ENCODE measurements around the gene LAMP5. TPM values are rescaled to one million over a fixed set of nuclear protein-coding genes. Genes with fewer than 3 reads are reported as not detected.

Gene LAMP5
- polyA plus RNA-seq, 4 donors, result 5.2 to 8.8 (median 6.7) TPM

DNA sequence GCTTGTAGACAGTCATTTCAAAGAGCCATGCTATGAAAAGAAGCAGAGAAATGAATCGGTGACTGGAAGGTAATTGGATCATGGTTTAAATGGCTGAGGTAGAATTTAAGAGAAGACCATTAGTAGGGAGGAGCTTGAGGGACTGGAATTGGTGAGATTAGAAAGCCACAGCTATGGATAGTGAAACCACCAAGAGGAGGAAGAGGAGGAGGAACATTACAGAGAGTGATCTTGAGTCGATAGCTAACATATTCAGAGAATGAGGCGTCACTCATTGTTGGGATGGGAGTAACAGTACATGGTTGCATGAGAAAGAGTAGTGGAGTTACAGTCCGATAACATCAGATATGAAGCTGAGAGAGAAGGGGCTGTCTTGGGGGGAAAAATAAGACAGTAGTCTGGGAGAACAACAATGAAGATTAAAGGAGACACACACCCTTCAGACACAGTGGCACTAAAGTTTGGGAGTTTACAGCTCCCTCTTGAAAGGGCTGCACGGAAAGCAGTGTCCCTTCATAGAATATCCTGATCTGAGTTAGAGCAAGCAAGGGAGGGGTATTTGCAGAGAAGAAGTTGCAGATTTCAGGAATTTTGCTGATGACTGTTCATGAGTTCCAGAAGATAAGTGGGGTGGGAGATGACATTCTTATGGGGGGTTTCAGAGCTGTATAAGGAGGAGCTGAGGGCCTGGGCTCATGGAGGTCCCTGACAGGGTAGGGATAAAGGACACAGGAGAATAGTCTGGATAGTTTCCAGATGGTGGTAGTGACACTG, 15.1 kb upstream of the LAMP5 start:
- DNase-seq (ENCODE audit: low read depth in 4 of 4, low spot score in 3 of 4), result no peak

GRCh38 chr20:9500121-9500520, 14.3 kb upstream of the LAMP5 start:
- no peak for DNase-seq (ENCODE audit: low read depth in 4 of 4, low spot score in 3 of 4)

DNA sequence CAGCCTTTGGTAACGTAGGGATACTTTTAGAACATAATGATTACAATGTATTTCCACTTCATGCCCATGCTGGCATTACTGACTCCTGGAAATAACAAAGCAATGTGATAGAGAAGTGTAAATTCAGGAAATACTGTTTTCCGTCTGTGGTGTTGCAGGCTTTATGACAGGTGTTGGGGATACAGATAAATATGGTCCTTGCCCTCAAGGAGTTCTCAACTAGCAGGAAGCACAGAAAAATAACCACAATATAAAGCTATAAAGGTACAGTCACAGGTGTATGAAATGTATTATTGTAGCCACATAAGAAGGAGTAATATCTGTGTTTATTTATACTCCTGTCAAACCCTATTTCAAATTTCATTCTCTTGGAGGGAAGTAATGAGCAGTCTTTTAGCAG, 12.9 kb upstream of the LAMP5 start:
- DNase-seq (ENCODE audit: low read depth in 4 of 4, low spot score in 3 of 4), result no peak

DNA sequence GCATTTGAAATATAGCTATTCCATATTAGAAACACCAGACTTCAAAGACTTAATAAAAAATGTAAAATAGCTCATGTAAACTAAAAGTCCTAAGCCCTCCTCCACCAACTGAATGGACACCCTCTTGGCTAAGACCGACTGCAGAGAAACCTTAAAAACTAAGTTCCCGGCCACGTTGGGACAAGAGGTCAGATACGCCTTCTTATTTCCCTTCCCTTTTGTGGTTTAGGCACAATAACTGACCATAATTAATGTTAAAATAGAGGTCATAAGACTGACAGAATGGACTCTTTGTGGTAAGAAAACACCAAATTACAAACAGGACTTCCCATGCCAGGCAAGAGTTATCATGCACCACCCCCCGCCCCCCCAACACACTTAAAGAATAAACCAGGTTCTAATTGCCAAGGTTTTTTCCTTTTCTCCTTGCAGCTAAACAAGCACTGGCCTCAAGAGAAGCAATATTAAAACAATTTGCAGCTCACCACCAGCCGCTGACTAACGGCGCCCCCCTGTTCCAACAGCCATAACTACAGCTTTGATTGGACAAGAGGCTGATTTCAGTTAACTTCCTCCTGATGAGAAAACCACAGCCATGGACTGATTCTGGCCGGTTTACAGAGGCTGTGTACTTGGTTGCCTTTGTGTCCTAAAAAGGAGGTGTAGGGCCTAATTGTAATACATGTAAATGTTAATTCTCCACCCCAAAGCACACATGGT, 10.7 kb upstream of the LAMP5 start:
- DNase-seq (ENCODE audit: low read depth in 4 of 4, low spot score in 3 of 4), result no peak

GRCh38 chr20:9506280-9506821, 8.0 kb upstream of the LAMP5 start:
- no peak for DNase-seq (ENCODE audit: low read depth in 4 of 4, low spot score in 3 of 4)

- DNase-seq (ENCODE audit: low read depth in 4 of 4, low spot score in 3 of 4), result no peak
These were observed 7.4 kb upstream of the LAMP5 start for GRCh38 chr20:9506964-9507369.

- no peak for DNase-seq (ENCODE audit: low read depth in 4 of 4, low spot score in 3 of 4)
These were observed 6.7 kb upstream of the LAMP5 start for GRCh38 chr20:9507544-9508239.

GRCh38 chr20:9508240-9508661, 6.1 kb upstream of the LAMP5 start:
- no peak for DNase-seq (ENCODE audit: low read depth in 4 of 4, low spot score in 3 of 4)

DNA sequence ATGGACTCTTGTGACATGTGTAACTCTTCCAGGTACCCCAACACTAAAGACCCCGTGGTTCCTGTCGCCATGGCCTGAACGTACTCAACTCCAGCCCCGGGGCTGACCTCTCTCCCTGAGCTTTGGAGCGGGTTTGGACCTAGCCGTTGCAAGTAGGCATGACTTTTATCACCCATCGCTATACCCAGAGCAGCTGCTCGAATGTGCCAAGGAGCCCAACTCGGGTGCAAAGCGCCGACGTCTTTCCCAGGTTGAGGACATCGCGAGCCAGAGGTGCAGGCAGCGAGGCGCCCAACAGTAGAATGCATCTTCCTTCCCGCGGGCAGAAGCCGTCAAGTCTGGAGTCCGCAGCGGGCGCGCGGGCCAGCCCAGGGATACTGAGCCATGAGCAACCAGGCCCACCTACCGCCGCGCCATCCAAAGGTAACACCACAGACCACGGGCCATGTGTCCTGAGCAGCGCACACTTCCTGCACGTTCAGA, 5.7 kb upstream of the LAMP5 start:
- no peak for DNase-seq (ENCODE audit: low read depth in 4 of 4, low spot score in 3 of 4)

- no peak for DNase-seq (ENCODE audit: low read depth in 4 of 4, low spot score in 3 of 4)
These were observed 5.1 kb upstream of the LAMP5 start for GRCh38 chr20:9509246-9509645.

- no peak for DNase-seq (ENCODE audit: low read depth in 4 of 4, low spot score in 3 of 4)
These were observed 3.5 kb upstream of the LAMP5 start for GRCh38 chr20:9510911-9511310.

DNA sequence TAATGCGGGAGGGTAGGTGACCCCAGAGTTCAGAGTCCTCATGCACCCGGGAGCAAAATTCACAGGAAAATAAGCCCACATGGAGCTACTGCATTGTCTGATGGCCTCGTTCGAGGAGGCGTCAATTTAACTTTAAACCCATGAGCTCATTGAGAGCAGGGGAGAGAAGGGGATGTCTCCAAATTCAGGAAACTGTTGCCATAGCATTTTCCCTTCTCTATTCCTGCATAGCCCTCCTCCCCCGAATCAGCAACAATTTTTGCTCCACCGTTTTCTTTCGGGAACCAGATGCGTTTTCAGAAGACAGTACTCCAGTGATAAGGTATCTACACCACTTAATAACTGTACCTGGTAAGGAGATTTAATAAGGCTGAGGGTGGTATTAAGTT, 324 bp upstream of the LAMP5 start:
- DNase-seq (ENCODE audit: low read depth in 4 of 4, low spot score in 3 of 4), result no peak

DNA sequence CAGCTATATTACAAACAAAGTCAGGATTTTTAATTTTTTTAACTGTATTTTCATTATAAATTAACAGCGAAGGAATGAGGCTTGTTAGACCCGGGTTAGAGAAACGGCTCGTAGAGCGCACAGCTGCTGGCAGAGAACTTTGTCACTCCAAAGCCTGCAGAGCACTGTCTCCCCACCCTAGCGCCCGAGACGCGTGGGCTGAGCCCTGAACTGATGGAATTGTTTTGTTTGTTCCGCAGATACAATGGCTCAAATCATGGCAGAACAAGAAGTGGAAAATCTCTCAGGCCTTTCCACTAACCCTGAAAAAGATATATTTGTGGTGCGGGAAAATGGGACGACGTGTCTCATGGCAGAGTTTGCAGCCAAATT, 810 bp downstream of the LAMP5 start:
- no peak for DNase-seq (ENCODE audit: low read depth in 4 of 4, low spot score in 3 of 4)

DNA sequence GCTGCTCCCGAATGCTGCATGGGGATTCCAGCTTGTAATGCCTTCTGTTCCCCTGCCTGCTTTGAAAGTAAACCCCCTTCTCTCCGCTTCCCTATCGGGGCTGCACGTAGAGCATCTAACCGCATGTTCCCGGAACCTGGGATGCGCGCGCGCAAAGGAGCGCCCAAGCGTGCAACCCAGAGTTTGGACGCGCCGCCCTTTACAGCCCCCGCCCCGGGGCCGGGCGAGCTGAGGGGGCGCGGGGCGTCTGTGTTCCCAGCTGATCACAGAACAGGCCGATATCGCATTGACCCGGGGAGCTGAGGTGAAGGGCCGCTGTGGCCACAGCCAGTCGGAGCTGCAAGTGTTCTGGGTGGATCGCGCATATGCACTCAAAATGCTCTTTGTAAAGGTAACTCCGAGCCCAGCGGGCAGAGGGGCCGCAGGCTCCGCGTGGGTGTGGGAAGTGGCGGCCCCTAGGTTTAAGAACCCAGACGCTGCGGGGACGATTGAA, 1.4 kb downstream of the LAMP5 start:
- no peak for DNase-seq (ENCODE audit: low read depth in 4 of 4, low spot score in 3 of 4)

GRCh38 chr20:9516234-9516871, 2.0 kb downstream of the LAMP5 start:
- no peak for DNase-seq (ENCODE audit: low read depth in 4 of 4, low spot score in 3 of 4)

GRCh38 chr20:9517297-9518162, 3.1 kb downstream of the LAMP5 start:
- DNase-seq (ENCODE audit: low read depth in 4 of 4, low spot score in 3 of 4), result no peak

- DNase-seq (ENCODE audit: low read depth in 4 of 4, low spot score in 3 of 4), result no peak
These were observed 4.3 kb downstream of the LAMP5 start for GRCh38 chr20:9518576-9519175.

GRCh38 chr20:9520086-9520485, 5.7 kb downstream of the LAMP5 start:
- no peak for DNase-seq (ENCODE audit: low read depth in 4 of 4, low spot score in 3 of 4)

DNA sequence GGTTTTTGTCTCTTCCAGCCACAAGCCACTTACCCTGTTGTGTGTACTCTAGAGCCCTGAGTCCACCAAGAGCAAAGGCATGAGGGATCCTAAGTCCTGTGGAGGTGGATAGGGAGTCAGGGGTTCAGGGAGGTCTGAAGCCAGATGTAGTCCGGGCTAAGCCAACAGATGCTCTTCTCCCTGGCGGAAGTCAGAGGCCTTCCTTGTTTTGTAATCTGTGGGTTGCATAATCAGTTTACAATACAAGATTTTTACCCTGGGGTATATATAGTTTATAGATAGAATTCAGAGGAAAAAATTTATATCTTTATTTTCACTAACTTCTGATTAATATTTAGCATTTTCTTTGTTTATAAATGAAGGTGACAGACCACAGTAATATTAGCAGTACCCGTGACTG, 9.2 kb downstream of the LAMP5 start:
- DNase-seq (ENCODE audit: low read depth in 4 of 4, low spot score in 3 of 4), result no peak
